COLO829 (cell line): ENCODE measurements around the gene NOL9.

Experiments used
- DNase-seq: peaks from one replicate; pipeline ENCODE4 v3.0.0; 2012; ENCODE audit warnings: low spot score

The NOL9 gene

DNA sequence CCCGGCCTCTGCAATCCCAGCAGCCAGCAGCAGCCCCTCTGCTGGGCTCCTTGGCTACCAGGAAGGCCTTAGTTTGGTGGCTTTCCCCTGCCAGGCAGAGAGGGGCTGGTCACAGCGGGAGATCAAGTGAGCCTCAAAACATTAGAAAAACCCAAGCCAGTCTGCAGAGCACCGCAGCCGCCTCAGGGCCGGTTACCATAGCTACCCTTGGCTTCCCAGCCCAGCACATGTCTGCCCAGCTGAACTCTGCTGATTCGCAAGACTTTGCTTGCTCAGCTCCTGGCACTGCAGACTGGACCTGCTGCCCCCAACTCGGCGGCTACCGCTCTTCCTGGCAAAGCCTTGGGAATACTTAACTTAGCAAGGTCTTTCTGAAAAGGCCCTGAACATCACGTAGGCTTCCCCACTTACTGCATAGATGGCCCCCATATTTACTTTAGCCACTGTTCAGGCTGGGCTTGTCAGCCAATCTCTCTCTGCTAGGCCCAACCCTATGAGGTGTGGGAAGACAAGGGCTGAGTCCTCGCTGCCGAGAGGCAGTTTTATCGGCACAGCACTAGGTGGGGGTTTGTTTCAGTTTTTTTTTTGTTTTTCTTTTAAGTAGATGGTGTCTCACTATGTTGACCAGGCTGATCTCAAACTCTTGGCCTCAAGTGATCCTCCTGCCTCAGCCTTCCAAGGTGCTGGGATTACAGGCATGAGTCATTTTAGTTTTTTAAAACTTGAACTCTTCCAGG is 34.2 kb downstream of the NOL9 start:
- DNase-seq = peak; percentile 31

GRCh38 chr1:6519491-6519934 is 34.8 kb downstream of the NOL9 start:
- no peak for DNase-seq

- no peak for DNase-seq
These were observed 36.9 kb downstream of the NOL9 start for GRCh38 chr1:6517435-6517851.

- DNase-seq = no peak
These were observed 38.5 kb downstream of the NOL9 start for GRCh38 chr1:6515771-6516170.

- no peak for DNase-seq
These were observed 41.0 kb downstream of the NOL9 start for GRCh38 chr1:6513320-6513801.

- no peak for DNase-seq
These were observed 41.4 kb downstream of the NOL9 start for GRCh38 chr1:6512908-6513280.

DNA sequence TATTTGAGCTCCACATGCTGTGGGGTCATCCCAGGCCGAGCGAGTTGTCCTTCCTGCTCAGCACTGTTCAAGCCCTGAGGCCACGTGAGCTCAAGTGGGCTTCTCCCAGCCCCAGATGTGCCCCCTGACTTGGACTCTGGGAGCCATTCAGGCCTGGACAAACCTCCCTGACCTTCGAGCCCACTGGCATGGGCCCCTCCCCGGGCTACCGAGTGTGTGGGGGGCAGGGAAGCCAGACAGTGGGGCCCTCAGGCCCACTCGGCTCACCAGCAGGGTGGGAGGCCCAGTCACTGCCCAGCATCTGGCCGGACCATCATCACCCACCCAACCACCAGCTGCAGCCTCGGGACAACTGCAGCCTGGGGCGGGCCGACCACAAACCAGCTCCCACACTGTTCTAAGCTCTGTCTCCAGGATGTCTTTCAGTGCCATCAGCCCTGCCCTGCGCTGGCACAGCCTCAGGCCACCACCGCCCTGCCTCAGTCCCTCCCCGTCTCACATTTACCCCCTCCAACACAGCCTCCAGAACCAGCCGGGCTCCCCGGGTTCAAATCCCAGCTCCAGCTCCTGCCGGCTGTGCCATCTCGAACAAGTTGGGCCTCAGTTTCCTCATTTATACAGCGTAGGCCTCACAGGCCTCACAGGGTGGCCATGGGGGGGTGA is 41.9 kb downstream of the NOL9 start:
- DNase-seq = no peak

- no peak for DNase-seq
These were observed 42.6 kb downstream of the NOL9 start for GRCh38 chr1:6511561-6512244.

DNA sequence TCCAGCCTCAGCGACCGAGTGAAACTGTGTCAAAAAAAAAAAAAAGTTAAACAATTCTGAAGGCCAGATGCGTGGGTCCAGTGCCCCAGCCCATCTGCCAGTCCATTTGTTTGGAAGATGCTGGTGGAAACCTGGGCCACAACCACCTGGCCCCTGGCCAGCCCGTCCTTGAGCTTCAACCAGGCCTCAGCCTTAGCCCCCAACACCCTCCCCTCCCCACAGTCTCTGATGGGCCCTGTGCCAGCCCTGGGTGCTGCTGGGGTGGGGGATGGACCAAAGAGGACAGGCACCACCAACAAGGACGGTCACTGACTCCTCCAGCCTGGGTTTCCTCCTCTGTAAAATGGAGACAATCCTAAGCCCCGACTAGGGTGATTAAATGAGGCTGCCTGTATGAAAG is 43.3 kb downstream of the NOL9 start:
- DNase-seq = no peak

GRCh38 chr1:6510493-6510892 is 43.8 kb downstream of the NOL9 start:
- DNase-seq = no peak

DNA sequence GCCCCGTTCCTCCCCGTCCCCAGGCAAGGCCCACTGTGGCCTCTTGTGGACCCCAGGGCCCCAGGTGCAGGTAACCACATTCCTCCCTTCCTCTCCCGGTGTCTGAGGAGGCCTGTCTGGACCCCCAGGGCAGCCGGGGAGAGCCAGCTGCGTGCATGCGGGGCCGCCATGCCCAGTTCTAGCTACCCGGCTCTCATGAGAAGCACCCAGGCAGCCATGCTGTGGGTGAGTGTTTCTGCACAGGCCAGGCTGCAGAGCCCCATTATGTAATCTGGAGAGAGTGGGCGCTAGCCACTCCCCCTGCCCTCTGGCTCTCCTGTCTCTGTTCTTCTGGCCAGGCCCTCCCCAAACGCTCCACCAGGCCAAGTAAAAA is 44.4 kb downstream of the NOL9 start:
- no peak for DNase-seq

DNA sequence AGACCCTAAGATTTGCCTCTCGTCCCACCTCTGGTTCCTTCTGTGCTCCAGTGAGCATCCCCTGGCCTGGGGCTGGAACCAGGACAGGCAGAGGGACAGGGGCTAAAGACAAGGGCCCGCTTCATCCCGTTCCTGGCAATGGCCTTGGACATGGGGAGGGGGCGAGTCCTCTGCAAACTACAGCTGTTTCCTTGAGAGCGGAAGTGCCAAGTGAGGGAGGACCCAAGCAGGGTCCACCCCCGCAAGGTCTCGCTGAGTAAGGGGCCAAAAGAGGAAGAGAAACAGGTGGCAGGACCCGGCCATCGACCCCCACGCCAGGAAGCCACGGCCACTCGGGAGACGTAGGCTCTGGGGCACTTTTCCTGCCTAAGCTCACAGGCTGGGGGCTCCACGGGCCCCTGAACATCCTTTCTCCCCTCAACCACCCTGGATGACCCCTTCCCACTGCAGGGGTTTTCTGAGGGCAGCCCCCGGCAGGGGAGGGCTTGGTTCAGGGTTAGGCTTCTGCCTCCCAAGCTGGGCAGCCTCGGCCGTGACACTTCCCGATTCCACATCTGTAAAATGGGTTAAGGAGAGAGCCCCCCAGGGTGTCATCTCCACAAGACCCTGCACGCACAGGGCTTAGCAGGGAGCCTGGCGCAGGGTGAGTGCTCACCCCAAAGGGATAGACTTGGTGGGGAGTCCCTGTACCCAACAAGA is 44.9 kb downstream of the NOL9 start:
- no peak for DNase-seq

- DNase-seq = no peak
These were observed 45.5 kb downstream of the NOL9 start for GRCh38 chr1:6508816-6509189.

DNA sequence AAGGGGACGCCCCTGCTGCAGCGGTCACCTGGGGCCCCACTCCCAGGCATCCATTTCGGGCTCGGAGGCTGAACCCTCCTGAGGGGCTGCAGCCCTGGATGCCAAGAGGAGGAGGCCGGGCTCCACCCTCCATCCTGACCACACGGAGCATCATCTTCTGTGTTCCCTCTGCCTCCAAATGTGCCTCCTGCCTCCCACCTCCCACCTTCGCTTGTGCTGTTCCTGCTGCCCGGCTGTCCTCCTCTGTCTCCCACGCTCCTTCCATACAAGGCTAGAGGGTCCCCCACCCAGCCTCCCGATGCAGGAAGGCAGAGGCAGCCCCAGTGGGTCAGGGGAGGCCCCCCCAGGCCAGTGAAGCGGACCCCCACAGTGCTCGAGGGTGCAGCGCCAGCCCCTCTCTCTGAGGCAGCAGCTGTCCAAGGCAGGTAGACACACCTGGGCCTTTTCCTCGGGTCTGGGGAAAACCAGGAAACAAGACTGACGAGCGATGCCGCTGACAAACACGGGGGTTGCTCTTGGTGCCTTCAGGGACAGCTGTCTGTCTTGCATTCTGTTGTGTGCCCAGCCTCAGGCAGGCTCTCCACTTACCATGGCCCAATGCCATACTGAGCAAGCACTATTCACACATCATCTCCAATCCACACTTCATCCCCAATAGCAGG is 46.0 kb downstream of the NOL9 start:
- no peak for DNase-seq

DNA sequence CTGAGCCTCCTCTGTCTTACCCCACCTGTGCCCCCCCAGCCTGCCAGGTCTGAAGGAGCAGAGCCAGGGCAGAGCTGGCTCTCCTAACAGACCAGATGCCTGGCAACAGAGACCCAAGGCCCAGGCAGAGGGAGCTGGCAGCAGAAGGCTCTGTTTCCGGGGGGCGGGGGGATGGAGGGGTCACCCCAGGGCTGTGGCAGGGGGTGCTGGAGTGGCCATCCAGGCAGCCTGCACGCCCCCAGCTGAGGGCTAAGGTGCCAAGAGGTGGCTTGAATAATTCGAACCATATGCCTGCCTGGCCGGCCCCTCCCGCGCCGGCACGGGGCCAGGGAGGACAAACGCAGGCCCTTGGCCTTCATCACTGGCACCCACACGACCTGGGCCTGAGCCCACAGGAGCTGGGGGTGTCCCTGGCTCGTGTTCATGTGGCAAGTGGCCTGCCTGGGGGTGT is 46.8 kb downstream of the NOL9 start:
- DNase-seq = no peak

- DNase-seq = no peak
These were observed 47.3 kb downstream of the NOL9 start for GRCh38 chr1:6507037-6507428.

DNA sequence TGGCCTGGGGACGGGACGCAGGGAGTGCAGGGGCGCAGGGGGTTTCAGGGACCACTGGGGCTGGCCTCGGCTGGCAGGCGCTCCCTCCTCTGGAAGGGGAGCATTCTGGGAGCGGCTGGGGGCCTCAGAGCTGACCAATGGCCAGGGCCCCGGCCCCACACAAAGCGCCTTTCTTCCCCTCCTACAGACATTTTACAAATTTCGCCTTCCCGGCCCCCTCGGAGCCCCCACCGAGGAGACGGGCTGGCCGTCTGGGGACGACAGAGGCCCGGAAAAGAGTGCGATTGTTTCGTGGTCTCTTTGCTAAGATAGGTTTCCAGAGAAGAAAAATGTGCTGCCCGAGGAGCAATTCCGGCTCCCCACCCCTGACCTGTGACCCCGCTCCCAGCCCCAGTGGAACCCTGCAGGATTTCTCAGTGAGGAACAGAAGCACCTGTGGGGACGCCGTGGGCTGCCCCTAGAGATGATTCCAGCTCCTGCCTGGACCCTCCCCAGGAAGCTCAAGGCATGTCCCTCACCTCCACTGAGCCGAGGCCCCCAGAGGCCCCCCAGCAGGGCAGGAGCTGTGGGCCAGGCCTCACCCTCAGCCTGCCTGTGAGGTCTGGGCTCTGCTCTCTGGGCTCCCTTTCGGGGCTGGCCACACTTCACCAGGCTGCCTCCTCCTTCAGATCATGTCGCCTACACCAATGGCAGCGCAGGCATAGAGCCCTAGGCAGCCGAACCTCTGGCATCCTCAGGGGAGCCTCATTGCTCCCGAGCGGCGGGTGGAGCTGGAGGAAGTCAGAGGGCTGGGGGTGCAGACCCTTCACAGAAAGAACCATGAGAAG is 47.9 kb downstream of the NOL9 start:
- DNase-seq = no peak

- DNase-seq = no peak
These were observed 48.7 kb downstream of the NOL9 start for GRCh38 chr1:6505367-6506209.

- no peak for DNase-seq
These were observed 49.4 kb downstream of the NOL9 start for GRCh38 chr1:6504887-6505286.
